NB4 (cell line): ENCODE results near the gene DENND1A.

Experiments used
- MYC ChIP-seq: IDR thresholded peaks from 2 replicates; pipeline ENCODE4 v1.6.1; 2011; ENCODE audit warnings: low read depth, low read length
- TF ChIP-seq, protein P1 (sequence below): IDR thresholded peaks from one replicate; pipeline ENCODE4 v1.5.1; 2012; ENCODE audit warnings: low read depth, low read length

DNA sequence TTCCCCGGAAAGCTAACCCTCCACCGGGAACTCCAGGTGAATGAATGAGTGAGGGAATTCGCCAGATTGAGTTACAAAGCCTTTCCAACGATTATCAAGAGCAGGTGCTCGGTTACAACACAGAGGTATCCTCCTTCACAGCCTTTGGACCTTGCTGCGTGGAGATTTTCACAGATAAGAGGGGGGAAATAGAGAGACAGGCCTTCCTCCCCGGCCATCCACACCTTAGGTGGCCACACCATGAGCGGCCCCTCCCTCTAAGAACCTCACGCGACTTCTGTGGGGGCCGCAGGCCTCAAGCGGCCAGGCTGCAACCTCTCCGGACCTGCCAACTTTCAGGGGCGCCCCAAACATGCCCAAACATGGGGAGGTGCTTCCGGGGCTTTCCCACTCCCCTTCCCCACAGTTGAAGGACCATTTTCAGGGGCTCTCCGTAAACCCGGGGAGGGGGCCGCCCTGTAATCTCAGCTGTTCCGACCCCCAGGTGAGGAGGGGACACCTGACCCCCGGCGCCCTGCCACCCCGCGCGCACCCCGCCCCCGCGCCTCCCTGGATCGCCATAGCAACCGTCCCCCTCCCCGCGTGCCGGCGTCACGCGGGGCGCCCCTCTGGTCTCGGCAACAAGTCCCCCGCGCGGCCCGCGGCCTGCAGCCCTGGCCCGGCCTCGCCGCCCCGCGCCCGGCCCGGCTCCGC lies 603 bp downstream of the DENND1A start:
- TF ChIP-seq, protein P1, sequence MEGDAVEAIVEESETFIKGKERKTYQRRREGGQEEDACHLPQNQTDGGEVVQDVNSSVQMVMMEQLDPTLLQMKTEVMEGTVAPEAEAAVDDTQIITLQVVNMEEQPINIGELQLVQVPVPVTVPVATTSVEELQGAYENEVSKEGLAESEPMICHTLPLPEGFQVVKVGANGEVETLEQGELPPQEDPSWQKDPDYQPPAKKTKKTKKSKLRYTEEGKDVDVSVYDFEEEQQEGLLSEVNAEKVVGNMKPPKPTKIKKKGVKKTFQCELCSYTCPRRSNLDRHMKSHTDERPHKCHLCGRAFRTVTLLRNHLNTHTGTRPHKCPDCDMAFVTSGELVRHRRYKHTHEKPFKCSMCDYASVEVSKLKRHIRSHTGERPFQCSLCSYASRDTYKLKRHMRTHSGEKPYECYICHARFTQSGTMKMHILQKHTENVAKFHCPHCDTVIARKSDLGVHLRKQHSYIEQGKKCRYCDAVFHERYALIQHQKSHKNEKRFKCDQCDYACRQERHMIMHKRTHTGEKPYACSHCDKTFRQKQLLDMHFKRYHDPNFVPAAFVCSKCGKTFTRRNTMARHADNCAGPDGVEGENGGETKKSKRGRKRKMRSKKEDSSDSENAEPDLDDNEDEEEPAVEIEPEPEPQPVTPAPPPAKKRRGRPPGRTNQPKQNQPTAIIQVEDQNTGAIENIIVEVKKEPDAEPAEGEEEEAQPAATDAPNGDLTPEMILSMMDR: no peak
- no peak for TF ChIP-seq MYC
